GM18520 (cell line): ENCODE measurements around the gene PHLDB3.
"Not testable (repeated sequence)": the region's sequence is repeated elsewhere in the genome, so short reads cannot be mapped to it uniquely, and the experiment has no call there.

ENCODE experiments used
- ATAC-seq: cut with Tn5 transposase; IDR thresholded peaks from one replicate; pipeline ENCODE4 v1.9.1; 2021; ENCODE audit not compliant: unreplicated experiment

PHLDB3 gene

GRCh38 chr19:43446746-43447489 is 57.6 kb downstream of the PHLDB3 start:
- no peak for ATAC-seq

- ATAC-seq: no peak
Observed at GRCh38 chr19:43445426-43445825, 59.1 kb downstream of the PHLDB3 start.

- no peak for ATAC-seq
Observed at GRCh38 chr19:43444531-43445287, 59.8 kb downstream of the PHLDB3 start.

GRCh38 chr19:43444091-43444490 is 60.5 kb downstream of the PHLDB3 start:
- not testable (repeated sequence) for ATAC-seq

- ATAC-seq: no peak
Observed at GRCh38 chr19:43441716-43442115, 62.8 kb downstream of the PHLDB3 start.

GRCh38 chr19:43439709-43440063 is 64.9 kb downstream of the PHLDB3 start:
- ATAC-seq: no peak

GRCh38 chr19:43439032-43439708 is 65.4 kb downstream of the PHLDB3 start:
- no peak for ATAC-seq

DNA sequence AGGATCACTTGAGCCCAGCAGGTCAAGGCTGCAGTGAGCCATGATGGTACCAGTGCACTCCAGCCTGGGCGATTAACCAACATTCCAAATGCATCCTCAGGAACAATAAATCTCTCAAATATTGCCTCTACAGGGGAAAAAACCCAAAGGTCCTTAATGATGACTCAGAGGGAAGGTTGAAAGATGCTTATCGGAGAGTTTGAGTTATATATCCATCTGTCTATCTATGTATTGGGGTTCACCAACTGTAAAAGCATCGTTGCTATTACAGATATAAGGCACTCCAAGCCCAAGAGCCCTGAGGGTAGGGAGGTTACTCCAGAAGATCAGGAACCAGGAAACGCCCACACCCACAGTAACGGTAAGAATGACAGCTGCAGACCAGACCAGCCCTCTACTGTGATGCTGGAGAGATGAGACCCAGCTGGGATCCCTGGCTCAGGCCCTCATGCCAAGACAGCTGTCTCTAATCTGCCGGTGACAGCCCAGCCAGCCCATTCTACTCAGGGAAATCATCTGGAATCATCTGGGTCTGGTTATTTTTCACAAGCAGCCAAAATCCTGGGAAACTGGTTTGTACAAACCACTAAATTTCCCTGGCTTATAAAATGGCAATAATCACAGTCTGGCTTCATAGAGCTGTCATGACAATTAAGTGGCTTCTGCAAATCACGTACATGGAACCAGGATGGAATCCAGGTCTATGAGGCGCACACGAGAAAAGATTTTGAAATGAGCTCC is 66.1 kb downstream of the PHLDB3 start:
- no peak for ATAC-seq

DNA sequence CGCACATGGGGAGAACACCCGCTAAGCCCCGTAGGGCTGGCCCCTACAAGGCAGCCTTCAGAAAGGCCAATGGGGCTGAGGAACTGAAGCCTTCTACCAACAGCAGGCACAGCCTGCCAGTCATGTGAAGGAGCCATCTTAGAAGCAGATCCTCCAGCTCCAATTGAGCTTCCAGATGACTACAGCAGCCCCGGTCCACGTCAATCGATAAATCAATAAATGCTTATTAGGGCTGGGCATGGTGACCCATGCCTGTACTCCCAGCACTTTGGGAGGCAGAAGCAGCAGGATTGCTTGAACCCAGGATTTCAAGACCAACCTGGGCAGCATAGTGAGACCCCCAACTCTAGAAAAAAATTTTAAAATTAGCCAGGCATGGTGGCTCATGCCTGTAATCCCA is 66.8 kb downstream of the PHLDB3 start:
- ATAC-seq: no peak

DNA sequence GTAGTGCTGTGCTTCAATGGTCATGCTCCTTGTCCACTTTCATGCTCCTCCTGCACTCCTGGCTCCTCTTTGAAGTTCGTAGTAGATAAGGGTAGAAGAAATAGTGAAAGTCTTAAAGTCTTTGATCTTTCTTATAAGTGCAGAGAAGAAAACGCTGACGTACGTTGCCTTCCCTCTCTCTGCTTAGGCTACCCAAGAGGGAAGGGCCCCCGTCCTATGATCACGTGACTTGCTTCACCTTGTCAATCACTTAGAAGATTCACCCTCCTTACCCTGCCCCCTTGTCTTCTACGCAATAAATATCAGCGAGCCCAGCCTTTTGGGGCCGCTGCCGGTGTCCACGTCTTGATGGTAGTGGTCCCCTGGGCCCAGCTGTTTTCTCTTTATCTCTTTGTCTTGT is 67.3 kb downstream of the PHLDB3 start:
- not testable (repeated sequence) for ATAC-seq

DNA sequence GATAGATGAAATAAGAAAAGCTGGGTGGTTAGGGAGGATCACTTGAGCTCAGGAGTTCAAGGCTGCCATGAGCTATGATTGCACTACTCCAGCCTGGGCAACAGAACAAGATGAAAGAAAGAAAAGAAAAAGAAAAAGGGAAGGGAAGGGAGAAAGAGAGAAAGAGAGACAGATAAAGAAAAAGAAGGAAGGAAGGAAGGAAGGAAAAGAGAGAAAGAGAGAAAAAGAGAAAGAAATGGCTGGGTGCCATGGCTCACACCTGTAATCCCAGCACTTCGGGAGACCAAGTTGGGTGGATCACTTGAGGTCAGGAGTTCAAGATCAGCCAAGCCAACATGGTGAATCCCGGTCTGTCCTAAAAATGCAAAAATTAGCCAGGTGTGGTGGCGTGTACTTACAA is 68.8 kb downstream of the PHLDB3 start:
- no peak for ATAC-seq

DNA sequence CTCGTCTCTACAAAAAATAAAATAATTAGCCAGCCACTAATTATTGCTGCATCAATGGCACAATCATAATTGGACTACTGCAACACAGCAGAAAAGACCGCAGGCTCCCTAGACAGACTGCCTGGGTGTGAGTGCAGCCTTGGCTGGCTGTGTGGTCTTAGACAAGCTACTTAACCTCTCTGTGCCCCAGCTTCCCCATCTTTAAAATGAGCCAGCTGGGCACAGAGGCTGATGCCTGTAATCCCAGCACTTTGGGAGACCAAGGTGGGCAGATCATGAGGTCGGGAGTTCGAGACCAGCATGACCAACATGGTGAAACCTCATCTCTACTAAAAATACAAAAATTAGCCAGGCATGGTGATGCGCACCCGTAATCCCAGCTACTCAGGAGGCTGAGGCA is 70.9 kb downstream of the PHLDB3 start:
- ATAC-seq: no peak

DNA sequence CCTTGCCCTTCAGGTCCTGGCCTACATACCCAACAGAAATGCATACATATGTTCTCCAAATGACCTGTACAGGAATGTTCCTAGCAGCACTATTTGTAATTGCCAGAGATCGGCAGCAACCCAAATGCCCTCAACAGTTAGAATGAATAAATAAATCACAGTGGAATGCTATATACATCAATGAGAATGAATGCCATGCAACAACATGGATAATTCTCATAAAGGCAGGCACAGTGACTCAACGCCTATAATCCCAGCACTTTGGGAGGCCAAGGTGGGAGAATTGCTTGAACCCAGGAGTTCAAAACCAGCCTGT is 71.2 kb downstream of the PHLDB3 start:
- no peak for ATAC-seq

GRCh38 chr19:43430976-43431375 is 73.6 kb downstream of the PHLDB3 start:
- ATAC-seq: no peak

DNA sequence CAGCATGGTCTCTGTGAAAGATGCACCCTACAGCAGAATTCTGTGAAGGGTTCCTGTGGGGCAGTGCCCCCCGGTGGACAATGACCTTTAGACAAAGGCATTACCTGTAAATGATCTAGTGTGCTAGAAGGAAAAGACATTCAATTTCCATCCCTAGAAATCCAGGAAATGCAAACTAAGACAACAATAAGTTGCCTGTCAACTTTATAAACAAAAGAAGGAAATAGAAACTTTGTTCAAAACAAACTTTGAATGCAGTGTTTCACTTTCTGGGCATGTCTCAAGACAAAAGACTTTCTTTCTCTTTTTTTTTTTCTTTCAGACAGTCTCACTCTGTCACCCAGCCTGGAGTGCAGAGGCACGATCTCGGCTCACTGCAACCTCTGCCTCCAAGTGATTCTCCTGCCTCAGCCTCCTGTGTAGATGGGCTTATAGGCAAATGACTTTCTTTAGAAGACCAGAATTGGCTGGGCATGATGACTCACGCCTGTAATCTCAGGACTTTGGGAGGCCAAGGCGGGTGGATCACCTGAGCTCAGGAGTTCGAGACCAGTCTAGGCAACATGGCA is 74.3 kb downstream of the PHLDB3 start:
- no peak for ATAC-seq

DNA sequence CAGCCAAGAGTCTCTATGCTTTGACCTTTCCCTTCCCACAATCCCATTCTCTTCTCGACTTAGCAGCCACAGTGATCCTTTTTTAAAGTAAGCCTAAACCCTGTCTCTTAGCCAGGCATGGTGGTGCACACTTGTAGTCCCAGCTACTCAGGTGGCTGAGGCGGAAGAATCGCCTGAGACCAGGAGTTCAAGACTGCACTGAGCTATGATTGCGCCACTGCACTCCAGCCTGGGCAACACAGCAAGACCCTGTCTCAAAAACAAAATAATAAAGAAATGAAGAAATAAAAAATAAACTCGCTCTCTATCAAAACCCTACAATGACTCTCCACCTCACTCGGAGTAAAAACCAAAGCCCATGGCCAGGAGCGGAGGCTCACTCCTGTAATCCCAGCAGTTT is 75.2 kb downstream of the PHLDB3 start:
- ATAC-seq: no peak

DNA sequence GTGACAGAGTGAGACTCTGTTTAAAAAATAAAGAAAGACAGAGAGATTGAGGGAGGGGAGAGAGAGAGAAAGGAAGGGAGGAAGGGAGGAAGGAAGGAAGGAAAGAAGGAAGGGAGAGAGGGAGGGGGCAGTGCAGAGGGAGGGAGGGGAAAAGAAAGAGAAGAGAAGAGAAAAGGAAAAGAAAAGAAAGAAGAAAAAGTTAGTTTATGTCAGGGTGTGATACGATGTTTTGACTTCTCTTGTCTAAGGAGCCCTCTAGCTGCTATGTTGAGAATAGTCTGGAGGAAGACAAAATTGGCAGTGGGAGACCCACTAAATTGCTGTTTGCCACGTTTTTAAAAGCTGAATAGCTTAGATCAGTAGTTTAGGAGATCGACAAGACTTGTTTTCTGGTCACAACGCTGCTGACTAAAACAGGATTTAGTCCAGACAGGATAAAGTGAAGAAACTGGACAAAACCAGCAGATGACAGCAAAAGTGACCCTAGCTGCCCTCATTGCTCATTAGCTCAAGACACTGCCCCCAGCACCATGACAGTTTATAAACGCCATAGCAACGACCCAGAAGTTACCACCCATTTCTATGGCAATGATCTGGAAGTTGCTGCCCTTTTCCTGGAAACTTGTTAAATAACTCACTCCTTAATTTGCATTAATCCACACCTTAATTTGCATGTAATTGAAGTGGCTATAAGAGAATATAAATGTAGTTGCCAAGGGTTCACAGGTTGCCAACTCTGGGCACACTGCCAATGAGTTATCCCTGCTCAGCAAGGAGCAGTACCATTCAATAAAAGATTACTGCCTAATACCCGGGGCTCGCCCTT is 78.8 kb downstream of the PHLDB3 start:
- ATAC-seq: no peak
